Activated CD8-positive, alpha-beta memory T cell treated with anti-CD3 and anti-CD28 coated beads, Interleukin-2, amount 50 U/mL, for 1 hour (primary cell): Measurements from ENCODE around the gene PTPRK.

Source experiments
- DNase-seq: peaks from one replicate; pipeline ENCODE4 v3.0.0-alpha.2; 2020; ENCODE audit errors: extremely low read depth

PTPRK gene

GRCh38 chr6:128073389-128073788 lies 447.0 kb downstream of the PTPRK start:
- DNase-seq: no peak

- no peak for DNase-seq
Measured at GRCh38 chr6:128071212-128071611, 449.2 kb downstream of the PTPRK start.

GRCh38 chr6:128070406-128070805 lies 450.0 kb downstream of the PTPRK start:
- no peak for DNase-seq

- no peak for DNase-seq
Measured at GRCh38 chr6:128069188-128069587, 451.2 kb downstream of the PTPRK start.

GRCh38 chr6:128068119-128068479 lies 452.3 kb downstream of the PTPRK start:
- no peak for DNase-seq

- DNase-seq: no peak
Measured at GRCh38 chr6:128067446-128068118, 452.8 kb downstream of the PTPRK start.

- no peak for DNase-seq
Measured at GRCh38 chr6:128065072-128065471, 455.3 kb downstream of the PTPRK start.

- no peak for DNase-seq
Measured at GRCh38 chr6:128064540-128064895, 455.9 kb downstream of the PTPRK start.

GRCh38 chr6:128063850-128064539 lies 456.4 kb downstream of the PTPRK start:
- DNase-seq: no peak

- no peak for DNase-seq
Measured at GRCh38 chr6:128062882-128063603, 457.4 kb downstream of the PTPRK start.

- DNase-seq: no peak
Measured at GRCh38 chr6:128057946-128058345, 462.5 kb downstream of the PTPRK start.

GRCh38 chr6:128057541-128057940 lies 462.9 kb downstream of the PTPRK start:
- DNase-seq: no peak

GRCh38 chr6:128053109-128053508 lies 467.3 kb downstream of the PTPRK start:
- no peak for DNase-seq

GRCh38 chr6:128047989-128048388 lies 472.4 kb downstream of the PTPRK start:
- DNase-seq: no peak

GRCh38 chr6:128046033-128046432 lies 474.4 kb downstream of the PTPRK start:
- no peak for DNase-seq

- DNase-seq: no peak
Measured at GRCh38 chr6:128039543-128039942, 480.9 kb downstream of the PTPRK start.

GRCh38 chr6:128036808-128037570 lies 483.4 kb downstream of the PTPRK start:
- no peak for DNase-seq

- no peak for DNase-seq
Measured at GRCh38 chr6:128033156-128033555, 487.2 kb downstream of the PTPRK start.

- DNase-seq: no peak
Measured at GRCh38 chr6:128032042-128032441, 488.4 kb downstream of the PTPRK start.

GRCh38 chr6:128029826-128030225 lies 490.6 kb downstream of the PTPRK start:
- no peak for DNase-seq

GRCh38 chr6:128028183-128028582 lies 492.2 kb downstream of the PTPRK start:
- DNase-seq: no peak

- DNase-seq: no peak
Measured at GRCh38 chr6:128025478-128025877, 494.9 kb downstream of the PTPRK start.
